Spleen (tissue), 7 donors: ENCODE data around the gene RND1.

Experiments
- CTCF ChIP-seq, 11 experiments: fragments of 200-600 bp in 7 of 11; fragments of 450-650 bp in 4 of 11; sonication (generic) in 4 of 11; IDR thresholded peaks in 8 of 11; conservative IDR thresholded peaks in 3 of 11; 1 replicate in 7 of 11; 2 replicates in 4 of 11; pipeline versions ENCODE4 v1.4.0 to v1.8.0; 2016 to 2021; ENCODE audit warnings: antibody characterized with exemption in 11 of 11, inconsistent platforms in 4 of 11, mild to moderate bottlenecking in 1 of 11
- POLR2A ChIP-seq, 3 donors: fragments of 450-650 bp; IDR thresholded peaks; one replicate each; pipeline ENCODE4 v1.5.1; 2017; ENCODE audit warnings: antibody characterized with exemption in 3 of 3, mild to moderate bottlenecking in 1 of 3
- POLR2AphosphoS5 ChIP-seq, 3 donors: sonication (generic); formaldehyde crosslinking; IDR thresholded peaks; one replicate each; pipeline ENCODE4 v1.5.1; 2017; ENCODE audit warnings: antibody characterized with exemption in 3 of 3
- donor health status: DM: no; HTN: no; CAD: no; lungs with moderate emphysema.
- donor health status: DM: no; HTN: no; CAD: no.
- donor health status: DM: no; HTN: no; CAD: no.

GRCh38 chr12:48882972-48883304 is 17.3 kb upstream of the RND1 start:
- no peak for TF ChIP-seq POLR2A (IDR thresholded peaks at IDR 0.05)
- no peak for TF ChIP-seq CTCF (IDR thresholded peaks at IDR 0.05 in 8 of 11, conservative IDR thresholded peaks at IDR 0.05 in 3 of 11)
- no peak for TF ChIP-seq POLR2AphosphoS5 (IDR thresholded peaks at IDR 0.05)
